OCI-LY7 (cell line): ENCODE data around the gene TGFBR2.

Experiments
- EZH2phosphoT487 ChIP-seq: fragments of 200-600 bp; sonication (generic); IDR thresholded peaks from 2 replicates; pipeline ENCODE4 v1.6.1; 2018; ENCODE audit warnings: low read depth, borderline replicate concordance, mild to moderate bottlenecking, mixed run types, antibody characterized with exemption, low read length, moderate library complexity, mixed read lengths
- TF ChIP-seq, protein P1 (sequence below): fragments of 200-600 bp; sonication (generic); conservative IDR thresholded peaks from 2 replicates; pipeline ENCODE4 v1.5.1; 2014; ENCODE audit warnings: mild to moderate bottlenecking, antibody characterized with exemption, low read length, moderate library complexity, mixed read lengths

- TF ChIP-seq, protein P1, sequence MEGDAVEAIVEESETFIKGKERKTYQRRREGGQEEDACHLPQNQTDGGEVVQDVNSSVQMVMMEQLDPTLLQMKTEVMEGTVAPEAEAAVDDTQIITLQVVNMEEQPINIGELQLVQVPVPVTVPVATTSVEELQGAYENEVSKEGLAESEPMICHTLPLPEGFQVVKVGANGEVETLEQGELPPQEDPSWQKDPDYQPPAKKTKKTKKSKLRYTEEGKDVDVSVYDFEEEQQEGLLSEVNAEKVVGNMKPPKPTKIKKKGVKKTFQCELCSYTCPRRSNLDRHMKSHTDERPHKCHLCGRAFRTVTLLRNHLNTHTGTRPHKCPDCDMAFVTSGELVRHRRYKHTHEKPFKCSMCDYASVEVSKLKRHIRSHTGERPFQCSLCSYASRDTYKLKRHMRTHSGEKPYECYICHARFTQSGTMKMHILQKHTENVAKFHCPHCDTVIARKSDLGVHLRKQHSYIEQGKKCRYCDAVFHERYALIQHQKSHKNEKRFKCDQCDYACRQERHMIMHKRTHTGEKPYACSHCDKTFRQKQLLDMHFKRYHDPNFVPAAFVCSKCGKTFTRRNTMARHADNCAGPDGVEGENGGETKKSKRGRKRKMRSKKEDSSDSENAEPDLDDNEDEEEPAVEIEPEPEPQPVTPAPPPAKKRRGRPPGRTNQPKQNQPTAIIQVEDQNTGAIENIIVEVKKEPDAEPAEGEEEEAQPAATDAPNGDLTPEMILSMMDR, result no peak
- TF ChIP-seq EZH2phosphoT487, result no peak
Measured at GRCh38 chr3:30696403-30696819, 90.0 kb downstream of the TGFBR2 start.
